Cardiac muscle cell (in vitro differentiated cells and primary cell): ENCODE measurements around the gene ASCL4. TPM values are rescaled to one million over a fixed set of nuclear protein-coding genes. Genes with fewer than 3 reads are reported as not detected.
A peak's percentile ranks its signal among the peaks of the same experiment; 100 is the strongest.

Experiments
- DNase-seq, 2 donors: peaks; one replicate each; pipeline versions ENCODE4 v3.0.0 to v3.0.0-alpha.2; 2010 to 2017; ENCODE audit warnings: low read depth in 1 of 2, low spot score in 1 of 2
- H3K27ac ChIP-seq: fragments of 200-600 bp; sonication (generic); 2 replicates; pipeline ENCODE4 v1.5.1; 2016
- H3K27me3 ChIP-seq: fragments of 200-600 bp; sonication (generic); 2 replicates; pipeline ENCODE4 v1.6.0; 2016; ENCODE audit warnings: control low read depth
- H3K36me3 ChIP-seq: fragments of 200-600 bp; sonication (generic); 2 replicates; pipeline ENCODE4 v1.5.1; 2016; ENCODE audit warnings: control low read depth
- H3K4me1 ChIP-seq: fragments of 200-600 bp; sonication (generic); 2 replicates; pipeline ENCODE4 v1.8.1; 2017; ENCODE audit warnings: low read depth, mild to moderate bottlenecking, mixed run types
- H3K4me3 ChIP-seq: fragments of 200-600 bp; sonication (generic); 2 replicates; pipeline ENCODE4 v1.5.1; 2016; ENCODE audit warnings: mild to moderate bottlenecking
- H3K9me3 ChIP-seq: fragments of 200-600 bp; sonication (generic); 2 replicates; pipeline ENCODE4 v1.5.1; 2017; ENCODE audit warnings: low read depth, mild to moderate bottlenecking, control low read depth
- polyA plus RNA-seq: library from polyadenylated mRNA; unstranded; fragments of >200 nt; fragmentation: Nextera tagmentation; extraction: Ambion mirVana; gene quantifications from 2 replicates; pipeline ENCODE4 v1.2.1, GENCODE V29; 2016
- total RNA-seq: library from RNA; depleted of rRNA; stranded (reverse); fragments of >200 nt; gene quantifications from 2 replicates; pipeline ENCODE4 v1.2.3, GENCODE V29; 2016
- TF ChIP-seq, protein P1 (sequence below): IDR thresholded peaks from 2 replicates; pipeline ENCODE4 v1.5.1; 2012; ENCODE audit warnings: low read depth, mild to moderate bottlenecking, low read length

ASCL4 gene
- total and polyA plus RNA-seq, 2 experiments from 2014 or later = not detected

DNA sequence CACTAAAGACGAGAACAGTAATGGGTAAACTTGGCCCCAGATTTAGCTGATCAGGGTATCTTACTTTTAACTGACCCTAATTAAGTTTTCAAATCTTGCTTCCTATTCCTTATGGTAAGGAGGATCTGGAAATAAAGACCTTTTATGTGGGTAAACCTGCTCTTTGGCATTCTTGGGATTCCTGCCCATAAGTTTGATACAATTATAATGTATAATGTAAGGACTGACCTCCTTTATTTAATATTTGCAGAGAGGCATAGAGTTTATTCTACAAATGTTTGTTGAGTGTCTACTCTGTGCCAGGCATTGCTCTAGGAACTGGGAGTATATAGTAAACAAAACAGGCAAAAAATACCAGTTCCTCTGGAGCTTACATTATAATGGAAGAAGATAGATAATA, 9.2 kb upstream of the ASCL4 start:
- Histone ChIP-seq H3K27ac (no peak overlapping the region), H3K4me1 (peaks cover under 1% of the 10 kb centered on the region), H3K9me3 (no peaks in the 10 kb centered on the region), H3K4me3 (no peak overlapping the region), H3K27me3 (peaks cover 22% of the 10 kb centered on the region), H3K36me3 (no peaks in the 10 kb centered on the region)
- TF ChIP-seq, protein P1, sequence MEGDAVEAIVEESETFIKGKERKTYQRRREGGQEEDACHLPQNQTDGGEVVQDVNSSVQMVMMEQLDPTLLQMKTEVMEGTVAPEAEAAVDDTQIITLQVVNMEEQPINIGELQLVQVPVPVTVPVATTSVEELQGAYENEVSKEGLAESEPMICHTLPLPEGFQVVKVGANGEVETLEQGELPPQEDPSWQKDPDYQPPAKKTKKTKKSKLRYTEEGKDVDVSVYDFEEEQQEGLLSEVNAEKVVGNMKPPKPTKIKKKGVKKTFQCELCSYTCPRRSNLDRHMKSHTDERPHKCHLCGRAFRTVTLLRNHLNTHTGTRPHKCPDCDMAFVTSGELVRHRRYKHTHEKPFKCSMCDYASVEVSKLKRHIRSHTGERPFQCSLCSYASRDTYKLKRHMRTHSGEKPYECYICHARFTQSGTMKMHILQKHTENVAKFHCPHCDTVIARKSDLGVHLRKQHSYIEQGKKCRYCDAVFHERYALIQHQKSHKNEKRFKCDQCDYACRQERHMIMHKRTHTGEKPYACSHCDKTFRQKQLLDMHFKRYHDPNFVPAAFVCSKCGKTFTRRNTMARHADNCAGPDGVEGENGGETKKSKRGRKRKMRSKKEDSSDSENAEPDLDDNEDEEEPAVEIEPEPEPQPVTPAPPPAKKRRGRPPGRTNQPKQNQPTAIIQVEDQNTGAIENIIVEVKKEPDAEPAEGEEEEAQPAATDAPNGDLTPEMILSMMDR = no peak
- no peak for DNase-seq

DNA sequence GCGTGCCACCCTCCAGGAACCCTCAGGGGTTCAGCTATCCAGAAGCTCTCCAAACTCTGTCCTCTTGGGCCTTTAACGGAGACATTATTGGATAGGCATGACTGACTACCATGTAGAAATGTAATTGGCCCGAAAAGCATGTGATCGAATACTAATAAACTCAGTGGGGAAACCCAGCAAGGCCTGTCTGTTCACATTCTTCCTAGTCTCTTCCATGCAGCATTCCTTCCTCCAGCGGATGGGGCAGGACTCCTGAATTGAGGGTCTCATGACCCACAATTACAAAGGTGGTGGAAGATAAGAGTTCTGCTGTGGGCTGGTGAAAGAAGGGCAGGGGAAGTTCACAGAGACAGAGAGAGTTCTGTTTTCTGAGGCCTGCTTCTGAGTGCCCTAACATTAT, 7.0 kb upstream of the ASCL4 start:
- H3K4me1 ChIP-seq = no peaks in the 10 kb centered on the region
- H3K4me3 ChIP-seq = no peak overlapping the region
- no peaks in the 10 kb centered on the region for H3K36me3 ChIP-seq
- TF ChIP-seq, protein P1 = no peak
- H3K9me3 ChIP-seq = no peaks in the 10 kb centered on the region
- H3K27ac ChIP-seq = no peak overlapping the region
- H3K27me3 ChIP-seq = peaks cover 43% of the 10 kb centered on the region
- DNase-seq = no peak

DNA sequence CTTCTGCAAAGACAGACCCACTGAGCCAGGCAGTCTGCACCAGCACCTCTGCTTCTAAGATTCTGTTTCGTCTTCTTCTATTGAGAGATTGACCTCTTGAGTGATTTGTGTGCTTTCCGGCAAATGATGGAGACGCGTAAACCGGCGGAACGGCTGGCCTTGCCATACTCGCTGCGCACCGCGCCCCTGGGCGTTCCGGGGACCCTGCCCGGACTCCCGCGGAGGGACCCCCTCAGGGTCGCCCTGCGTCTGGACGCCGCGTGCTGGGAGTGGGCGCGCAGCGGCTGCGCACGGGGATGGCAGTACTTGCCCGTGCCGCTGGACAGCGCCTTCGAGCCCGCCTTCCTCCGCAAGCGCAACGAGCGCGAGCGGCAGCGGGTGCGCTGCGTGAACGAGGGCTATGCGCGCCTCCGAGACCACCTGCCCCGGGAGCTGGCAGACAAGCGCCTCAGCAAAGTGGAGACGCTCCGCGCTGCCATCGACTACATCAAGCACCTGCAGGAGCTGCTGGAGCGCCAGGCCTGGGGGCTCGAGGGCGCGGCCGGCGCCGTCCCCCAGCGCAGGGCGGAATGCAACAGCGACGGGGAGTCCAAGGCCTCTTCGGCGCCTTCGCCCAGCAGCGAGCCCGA, 703 bp downstream of the ASCL4 start:
- H3K27ac ChIP-seq = no peak overlapping the region
- no peaks in the 10 kb centered on the region for H3K4me1 ChIP-seq
- H3K27me3 ChIP-seq = peaks cover 92% of the 10 kb centered on the region
- TF ChIP-seq, protein P1 = no peak
- no peaks in the 10 kb centered on the region for H3K9me3 ChIP-seq
- H3K4me3 ChIP-seq = peak overlapping the region; percentile 18
- peak in 1 of 2 donors; percentile 68 for DNase-seq
- no peaks in the 10 kb centered on the region for H3K36me3 ChIP-seq

DNA sequence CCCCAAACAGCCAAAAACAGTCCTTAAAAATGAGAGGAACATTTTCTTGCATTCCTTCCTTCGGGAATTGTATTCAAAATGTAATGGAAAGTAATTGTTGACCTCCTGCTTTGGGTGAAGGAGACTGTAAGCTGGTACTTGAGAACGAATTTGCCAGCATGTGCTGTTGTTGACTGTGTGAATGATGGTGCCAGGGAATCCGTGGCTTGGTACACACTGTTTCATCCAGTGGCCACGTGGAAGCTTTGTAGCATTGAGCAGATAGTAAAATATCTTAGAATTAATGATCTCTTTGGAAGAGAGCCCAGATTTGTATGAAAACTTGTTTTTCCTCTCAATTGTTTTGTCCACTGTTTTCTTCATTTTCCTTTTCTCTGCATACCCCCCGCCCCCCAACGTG, 1.7 kb downstream of the ASCL4 start:
- Histone ChIP-seq H3K27ac (no peak overlapping the region), H3K4me1 (no peaks in the 10 kb centered on the region), H3K9me3 (no peaks in the 10 kb centered on the region), H3K4me3 (no peak overlapping the region), H3K36me3 (no peaks in the 10 kb centered on the region), H3K27me3 (peaks cover 88% of the 10 kb centered on the region)
- no peak for DNase-seq
- TF ChIP-seq, protein P1 = no peak

DNA sequence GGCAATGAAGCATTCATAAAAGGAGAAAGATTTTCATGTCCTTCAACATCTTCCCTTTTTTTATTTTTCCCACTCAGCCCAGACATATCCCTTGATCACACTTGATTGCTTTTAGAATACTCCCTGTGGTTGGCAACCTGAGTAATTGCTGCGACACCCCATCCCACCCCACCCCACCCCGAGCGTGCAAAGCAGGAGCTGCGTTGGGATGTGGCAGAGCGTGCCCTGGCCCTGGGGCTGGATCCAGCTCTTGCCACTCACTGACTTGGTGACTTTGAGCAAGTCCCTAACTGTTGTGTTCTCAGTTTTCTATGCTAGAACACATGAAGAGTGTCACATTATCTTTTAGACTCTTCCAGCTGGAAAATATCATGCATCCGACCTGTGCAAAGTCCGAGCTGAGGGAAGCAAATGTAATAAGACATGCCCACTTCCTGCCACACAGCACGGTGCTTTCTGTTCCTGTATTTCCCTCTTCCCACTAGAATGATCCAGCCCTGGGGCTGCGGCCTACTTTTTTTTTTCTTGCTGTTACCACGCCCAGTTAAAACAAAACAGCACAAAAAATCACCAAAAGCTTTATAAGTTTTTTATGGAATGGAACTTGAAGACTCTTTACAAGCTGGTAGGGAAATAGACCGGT, 4.0 kb downstream of the ASCL4 start:
- H3K27me3 ChIP-seq = peaks cover 72% of the 10 kb centered on the region
- H3K9me3 ChIP-seq = no peaks in the 10 kb centered on the region
- DNase-seq = no peak
- H3K27ac ChIP-seq = no peak overlapping the region
- TF ChIP-seq, protein P1 = no peak
- no peaks in the 10 kb centered on the region for H3K36me3 ChIP-seq
- no peaks in the 10 kb centered on the region for H3K4me1 ChIP-seq
- H3K4me3 ChIP-seq = no peak overlapping the region
